VCaP (cell line): ENCODE results near the gene PRR23E.

Experiments
- H3K27ac ChIP-seq: fragments of 450-650 bp; 2 replicates; pipeline ENCODE4 v1.5.1; 2017
- TF ChIP-seq, protein P1 (sequence below): fragments of 450-650 bp; conservative IDR thresholded peaks from 2 replicates; pipeline ENCODE4 v1.5.1; 2017; ENCODE audit warnings: mild to moderate bottlenecking, moderate library complexity

PRR23E gene

DNA sequence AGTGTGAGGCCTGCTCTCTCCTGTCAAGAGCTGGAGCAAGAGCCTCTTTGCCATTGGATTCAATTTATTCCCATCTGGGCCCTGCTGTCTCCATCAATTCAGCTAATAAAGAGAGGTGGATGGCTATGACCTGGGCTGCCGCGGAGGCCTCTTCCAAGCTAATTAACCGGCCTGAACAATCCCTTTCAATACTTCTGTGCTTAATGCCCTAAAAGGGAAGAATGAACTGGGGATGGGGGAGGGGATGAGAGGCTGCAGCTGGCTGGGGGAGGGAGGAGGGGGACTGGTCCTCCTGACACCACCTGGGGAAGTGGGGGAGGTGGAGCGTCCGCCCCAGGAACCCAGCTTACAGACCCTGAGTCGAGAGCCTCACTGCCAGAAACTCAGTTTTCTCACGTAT, 33.4 kb upstream of the PRR23E start:
- TF ChIP-seq, protein P1, sequence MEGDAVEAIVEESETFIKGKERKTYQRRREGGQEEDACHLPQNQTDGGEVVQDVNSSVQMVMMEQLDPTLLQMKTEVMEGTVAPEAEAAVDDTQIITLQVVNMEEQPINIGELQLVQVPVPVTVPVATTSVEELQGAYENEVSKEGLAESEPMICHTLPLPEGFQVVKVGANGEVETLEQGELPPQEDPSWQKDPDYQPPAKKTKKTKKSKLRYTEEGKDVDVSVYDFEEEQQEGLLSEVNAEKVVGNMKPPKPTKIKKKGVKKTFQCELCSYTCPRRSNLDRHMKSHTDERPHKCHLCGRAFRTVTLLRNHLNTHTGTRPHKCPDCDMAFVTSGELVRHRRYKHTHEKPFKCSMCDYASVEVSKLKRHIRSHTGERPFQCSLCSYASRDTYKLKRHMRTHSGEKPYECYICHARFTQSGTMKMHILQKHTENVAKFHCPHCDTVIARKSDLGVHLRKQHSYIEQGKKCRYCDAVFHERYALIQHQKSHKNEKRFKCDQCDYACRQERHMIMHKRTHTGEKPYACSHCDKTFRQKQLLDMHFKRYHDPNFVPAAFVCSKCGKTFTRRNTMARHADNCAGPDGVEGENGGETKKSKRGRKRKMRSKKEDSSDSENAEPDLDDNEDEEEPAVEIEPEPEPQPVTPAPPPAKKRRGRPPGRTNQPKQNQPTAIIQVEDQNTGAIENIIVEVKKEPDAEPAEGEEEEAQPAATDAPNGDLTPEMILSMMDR: no peak
- peak overlapping the region; percentile 41 for H3K27ac ChIP-seq

DNA sequence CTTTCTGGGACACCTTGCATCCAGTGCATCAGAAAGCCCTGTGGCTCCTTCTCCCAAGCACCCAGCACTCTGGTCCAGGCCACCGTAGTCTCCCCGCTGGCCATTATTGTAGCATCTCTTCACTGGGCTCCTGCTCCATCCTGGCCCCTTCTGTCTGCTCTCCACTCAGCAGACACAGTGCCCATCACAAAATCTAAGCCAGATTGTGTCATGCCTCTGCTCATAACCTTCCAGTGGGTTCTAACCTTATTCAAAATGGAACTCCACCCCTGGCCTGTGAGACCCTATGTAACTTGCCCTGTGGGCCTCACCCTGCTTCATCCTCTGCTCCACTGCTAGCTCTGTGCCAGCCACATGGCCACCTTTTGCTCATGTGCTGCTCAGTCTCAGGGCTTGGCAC, 31.7 kb upstream of the PRR23E start:
- TF ChIP-seq, protein P1: no peak
- H3K27ac ChIP-seq: peak overlapping the region; percentile 41; the same call in 1 of the 2 replicates

DNA sequence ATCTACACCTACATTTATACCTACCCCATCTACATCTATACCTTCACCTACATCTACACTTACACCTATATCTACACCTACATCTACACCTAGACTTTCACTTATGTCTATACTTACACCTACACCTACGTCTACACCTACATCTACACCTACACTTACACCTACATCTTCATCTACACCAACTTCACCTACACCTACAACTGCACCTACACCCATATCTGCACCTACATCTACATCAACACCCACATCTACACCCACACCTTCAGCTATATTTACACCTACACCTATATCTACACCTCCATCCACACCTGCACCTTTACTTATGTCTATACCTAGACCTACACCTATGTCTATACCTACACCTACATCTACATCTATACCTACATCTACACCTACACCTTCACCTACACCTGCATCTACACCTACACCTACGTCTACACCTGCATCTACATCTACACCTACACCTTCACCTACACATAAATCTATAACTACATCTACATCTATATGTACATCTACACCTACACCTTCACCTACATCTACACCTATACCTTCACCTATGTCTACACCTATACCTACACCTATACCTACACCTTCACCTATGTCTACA, 30.9 kb upstream of the PRR23E start:
- TF ChIP-seq, protein P1: no peak

DNA sequence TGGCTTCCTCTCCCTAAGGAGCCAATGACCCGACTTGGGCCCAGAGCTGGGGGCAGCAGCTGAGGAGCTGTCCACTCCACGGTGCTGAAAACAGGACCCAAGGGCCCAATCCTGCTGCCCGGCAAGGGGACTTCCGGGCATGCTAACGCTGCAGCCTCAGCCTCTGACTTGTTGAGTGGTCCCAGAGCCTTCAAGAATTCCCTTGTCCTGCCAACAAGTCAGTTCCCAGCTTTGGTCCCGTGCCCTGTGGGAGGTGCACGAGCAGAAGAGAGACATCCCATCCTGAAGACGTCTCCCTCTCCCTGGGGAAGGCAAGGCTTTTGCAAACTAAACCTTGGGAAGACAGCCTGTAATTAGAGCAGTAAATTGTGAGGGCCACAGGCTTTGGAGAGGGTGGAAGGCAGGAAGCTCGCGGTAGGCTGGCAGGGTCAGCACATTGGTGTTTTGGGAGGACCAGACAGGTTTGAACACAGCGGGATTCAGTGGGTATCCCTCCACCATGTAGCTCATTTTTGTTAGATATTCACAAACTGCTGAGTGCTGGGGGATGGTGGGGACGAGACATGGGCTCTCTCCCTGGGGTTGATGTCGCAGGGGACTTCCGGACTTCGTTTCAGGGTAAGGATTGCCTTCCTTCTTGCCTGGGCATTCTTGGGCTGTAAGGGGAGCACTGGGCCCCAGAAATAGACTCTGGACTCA, 29.8 kb upstream of the PRR23E start:
- no peak overlapping the region for H3K27ac ChIP-seq
- TF ChIP-seq, protein P1: no peak

More for the DNA sequence above, 30.9 kb upstream of the PRR23E start:
- no peak overlapping the region for H3K27ac ChIP-seq

DNA sequence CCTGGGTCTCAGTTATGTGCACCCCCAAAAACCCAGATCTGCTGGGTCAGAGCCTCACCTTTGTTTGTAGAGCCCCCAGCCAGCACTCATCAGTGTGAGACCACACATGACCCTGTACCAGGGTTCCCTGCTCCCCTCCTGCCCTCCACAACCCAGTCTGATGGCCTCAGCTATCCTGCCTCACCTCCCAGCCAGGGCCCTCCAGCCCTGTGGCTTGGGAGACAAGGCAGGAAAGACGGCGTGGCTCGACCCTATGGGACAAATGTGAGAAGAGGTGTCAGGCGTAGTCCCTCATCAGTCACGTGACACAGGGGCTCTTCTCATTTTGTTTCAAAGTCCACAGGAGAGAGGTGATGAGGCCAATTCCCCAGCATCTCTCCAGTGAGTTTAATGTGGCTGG, 28.3 kb upstream of the PRR23E start:
- TF ChIP-seq, protein P1: no peak
- H3K27ac ChIP-seq: 0 out of 2 replicates have a peak overlapping the region, but pooled peaks have one; percentile 5

DNA sequence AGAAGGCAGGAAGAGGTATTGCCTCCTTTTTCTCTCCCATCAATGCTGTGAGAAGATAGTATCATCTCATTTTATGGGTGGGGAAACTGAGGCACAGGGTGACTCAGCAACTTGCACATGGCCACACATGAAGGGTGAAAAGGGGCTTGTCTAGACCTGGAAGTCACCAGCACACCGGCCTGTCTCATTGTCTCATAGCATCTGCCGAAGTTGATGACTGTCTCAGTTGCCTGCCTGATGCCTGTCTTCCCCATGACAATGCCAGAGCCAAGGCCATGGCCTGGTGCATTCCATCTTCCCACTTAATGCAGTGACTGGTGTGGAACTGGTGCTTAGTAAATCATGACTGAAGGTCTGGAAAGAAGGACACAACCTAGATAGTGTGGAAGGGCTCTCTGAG, 27.9 kb upstream of the PRR23E start:
- TF ChIP-seq, protein P1: no peak
- H3K27ac ChIP-seq: no peak overlapping the region

DNA sequence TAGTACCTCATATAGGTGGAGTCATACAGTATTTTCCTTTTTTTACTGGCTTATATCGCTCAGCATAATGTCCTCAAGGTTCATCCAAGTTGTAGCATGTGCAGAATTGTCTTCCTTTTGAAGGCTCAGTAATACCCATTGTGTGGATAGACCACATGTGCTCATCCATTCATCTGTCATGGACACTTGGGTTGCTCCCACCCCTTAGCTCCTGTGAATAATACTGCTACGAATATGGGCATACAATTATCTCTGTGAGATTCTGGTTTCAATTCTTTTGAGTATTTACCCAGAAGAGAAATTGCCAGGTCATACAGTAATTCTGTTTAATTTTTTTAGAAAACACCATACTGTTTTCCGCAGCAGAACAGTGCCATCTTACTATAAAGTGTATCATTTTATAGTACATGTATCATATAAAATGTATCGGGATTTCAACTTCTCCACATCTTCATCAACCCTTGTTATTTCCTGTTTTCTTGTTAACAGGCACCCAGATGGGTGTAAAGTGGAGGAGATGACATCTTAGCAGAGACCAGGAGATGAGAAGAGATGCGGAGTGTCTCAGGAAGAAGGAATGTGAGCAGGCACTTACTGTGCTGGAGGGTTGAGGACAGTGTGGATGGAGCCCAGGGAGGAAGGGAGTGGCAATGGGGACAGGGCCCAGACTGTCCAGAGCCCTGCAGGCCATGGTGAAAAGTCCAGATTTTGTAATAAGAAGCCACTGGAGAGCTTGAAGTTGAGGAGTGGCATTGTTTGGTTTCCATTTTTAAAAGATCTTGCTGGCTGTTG, 27.0 kb upstream of the PRR23E start:
- TF ChIP-seq, protein P1: no peak
- no peak overlapping the region for H3K27ac ChIP-seq
